ENCODE data around the gene DXO.
"Not testable (repeated sequence)": the region's sequence is repeated elsewhere in the genome, so short reads cannot be mapped to it uniquely, and the experiment has no call there.

The DXO gene

GRCh38 chr6:31958741-31959739, 12.9 kb downstream of the DXO start, which contains the start of the genes NELFE and SKIC2:
NELFE (minus strand) TSS chr6:31958971; CDS start chr6:31958446, 525 bp downstream.
SKIC2 (plus strand) TSS chr6:31959175; CDS start chr6:31959193, 18 bp downstream.
- peak; percentile 99 for DNase-seq (ENCODE audit: low spot score)

GRCh38 chr6:31958412-31958740, 13.6 kb downstream of the DXO start:
- DNase-seq (ENCODE audit: low spot score) = no peak

GRCh38 chr6:31956796-31957195, 15.1 kb downstream of the DXO start:
- DNase-seq (ENCODE audit: low spot score) = no peak

- DNase-seq (ENCODE audit: low spot score) = no peak
These were observed 17.4 kb downstream of the DXO start for GRCh38 chr6:31954511-31954910.

- no peak for DNase-seq (ENCODE audit: low spot score)
These were observed 19.0 kb downstream of the DXO start for GRCh38 chr6:31952890-31953289.

- DNase-seq (ENCODE audit: low spot score) = peak; percentile 83
These were observed 19.7 kb downstream of the DXO start for GRCh38 chr6:31952140-31952805.

- no peak for DNase-seq (ENCODE audit: low spot score)
These were observed 21.9 kb downstream of the DXO start for GRCh38 chr6:31949926-31950548.

GRCh38 chr6:31948753-31949413, 23.1 kb downstream of the DXO start:
- DNase-seq (ENCODE audit: low spot score) = peak; percentile 36

- DNase-seq (ENCODE audit: low spot score) = no peak
These were observed 23.6 kb downstream of the DXO start for GRCh38 chr6:31948306-31948705.

GRCh38 chr6:31947864-31948263, 24.1 kb downstream of the DXO start:
- no peak for DNase-seq (ENCODE audit: low spot score)

GRCh38 chr6:31947070-31947675, 24.8 kb downstream of the DXO start:
- no peak for DNase-seq (ENCODE audit: low spot score)

- no peak for DNase-seq (ENCODE audit: low spot score)
These were observed 25.5 kb downstream of the DXO start for GRCh38 chr6:31946370-31946885.

GRCh38 chr6:31945507-31946369, 26.2 kb downstream of the DXO start, which contains the start of gene CFB:
CFB (plus strand) TSS chr6:31946095; CDS start chr6:31946222, 127 bp downstream.
- peak; percentile 93 for DNase-seq (ENCODE audit: low spot score)

GRCh38 chr6:31945154-31945506, 26.8 kb downstream of the DXO start:
- DNase-seq (ENCODE audit: low spot score) = no peak

GRCh38 chr6:31943742-31944141, 28.2 kb downstream of the DXO start:
- DNase-seq (ENCODE audit: low spot score) = no peak

GRCh38 chr6:31940256-31940664, 31.7 kb downstream of the DXO start:
- peak; percentile 25 for DNase-seq (ENCODE audit: low spot score)

GRCh38 chr6:31935823-31936222, 36.1 kb downstream of the DXO start:
- no peak for DNase-seq (ENCODE audit: low spot score)

GRCh38 chr6:31935021-31935420, 36.9 kb downstream of the DXO start:
- no peak for DNase-seq (ENCODE audit: low spot score)

- DNase-seq (ENCODE audit: low spot score) = no peak
These were observed 38.4 kb downstream of the DXO start for GRCh38 chr6:31933537-31933936.

GRCh38 chr6:31932137-31932536, 39.8 kb downstream of the DXO start:
- not testable (repeated sequence) for DNase-seq (ENCODE audit: low spot score)

Measured in AG20443 (cell line).